ENCODE data around the gene C4A. TPM values are rescaled to one million over a fixed set of nuclear protein-coding genes. Genes with fewer than 3 reads are reported as not detected.

Gene C4A
- polyA plus RNA-seq, 2 of the 4 experiments (the other 2 are of a cell fraction): 1.4 to 1.6 TPM

GRCh38 chr6:31958412-31958740, 23.5 kb upstream of the C4A start:
- FAIRE-seq (no peak), DNase-seq (ENCODE audit: low read depth in 1 of 2, low spot score in 1 of 2) (no peak), ATAC-seq (peak; percentile 27 to 31; a peak in 4 of 6 replicates)
- TF ChIP-seq KDM1A (IDR thresholded peaks at IDR 0.05; ENCODE audit: low read depth): no peak
- 0 out of 2 replicates have a peak, but pooled peaks have one; percentile 54 for TF ChIP-seq KDM5A (IDR thresholded peaks at IDR 0.05)
- TF ChIP-seq CHD2 (IDR thresholded peaks at IDR 0.05; ENCODE audit: low read length, partially characterized antibody): no peak
- no peak for TF ChIP-seq POLR2AphosphoS2 (conservative IDR thresholded peaks at IDR 0.05; ENCODE audit: low read length)
- ChIA-PET CTCF (interaction anchor here (0.8 to 2.2 kb wide), 2 partner anchors 14 to 16 kb away, joined by 3 to 10 read pairs; partner anchors contain the start of gene DXO), POLR2A (interaction anchor here (1.0 to 2.3 kb wide), 2 partner anchors 13 to 60 kb away, joined by 3 to 13 read pairs; partner anchors contain the start of gene DXO)
- WGBS (ENCODE audit: missing lambda C conversion rate): 5% methylated on average over 11 of the region's 11 CpGs
- Histone ChIP-seq H3K4me1 (peaks cover 13% of the 10 kb centered on the region; the same call in 2 of the 3 replicates), H3K9me3 (no peaks in the 10 kb centered on the region), H3K4me3 (peak overlapping the region; percentile 94), H3K4me2 (peak overlapping the region; percentile 90), H3K27ac (peak overlapping the region; percentile 91 to 93)

GRCh38 chr6:31958741-31959739, 22.8 kb upstream of the C4A start, which contains the start of the genes NELFE and SKIC2:
NELFE (minus strand) TSS chr6:31958971; CDS start chr6:31958446, 525 bp downstream.
SKIC2 (plus strand) TSS chr6:31959175; CDS start chr6:31959193, 18 bp downstream.
- POLR2A ChIA-PET: interaction anchor here (0.6 to 2.3 kb wide), 3 partner anchors 11 to 61 kb away, joined by 3 to 13 read pairs (median 3); partner anchors contain the start of gene DXO
- no peak for FAIRE-seq
- peak within 1 kb of the TSS; percentile 91 to 93 for H3K27ac ChIP-seq
- no peak for TF ChIP-seq USF2 (IDR thresholded peaks at IDR 0.05)
- no peak for TF ChIP-seq HOXA7 (CRISPR knock-in tag; IDR thresholded peaks at IDR 0.05)
- TF ChIP-seq CBX2 (IDR thresholded peaks at IDR 0.05; ENCODE audit: borderline replicate concordance, low read depth): no peak
- TF ChIP-seq E2F6 (IDR thresholded peaks at IDR 0.05; ENCODE audit: borderline replicate concordance, low read depth): peak; percentile 71; the same call in 1 of the 2 replicates
- no peak for TF ChIP-seq CHD4 (IDR thresholded peaks at IDR 0.05; ENCODE audit: borderline replicate concordance)
- no peak for TF ChIP-seq HES2 (IDR thresholded peaks at IDR 0.05)
- TF ChIP-seq CHD2 (IDR thresholded peaks at IDR 0.05; ENCODE audit: low read length, partially characterized antibody): no peak
- no peak for TF ChIP-seq KDM1A (IDR thresholded peaks at IDR 0.05; ENCODE audit: low read depth)
- no peak for TF ChIP-seq HDAC2 (IDR thresholded peaks at IDR 0.05)
- no peak for TF ChIP-seq RFX5 (IDR thresholded peaks at IDR 0.05)
- TF ChIP-seq JUN (IDR thresholded peaks at IDR 0.05): peak; percentile 78 to 82; a peak in 3 of 5 replicates
- peak; percentile 67 for TF ChIP-seq PHF8 (IDR thresholded peaks at IDR 0.05; ENCODE audit: borderline replicate concordance, low read depth)
- no peak for TF ChIP-seq ZSCAN20 (CRISPR knock-in tag; IDR thresholded peaks at IDR 0.05)
- no peak for TF ChIP-seq EHF (CRISPR knock-in tag; IDR thresholded peaks at IDR 0.05)
- no peak for TF ChIP-seq FOXS1 (CRISPR knock-in tag; IDR thresholded peaks at IDR 0.05)
- no peak for TF ChIP-seq FOSL2 (IDR thresholded peaks at IDR 0.05)
- TF ChIP-seq FOSL2 (CRISPR knock-in tag; IDR thresholded peaks at IDR 0.05): no peak
- TF ChIP-seq KDM5A (IDR thresholded peaks at IDR 0.05): peak; percentile 14; the same call in 1 of the 2 replicates
- TF ChIP-seq NFE2L2 (conservative IDR thresholded peaks at IDR 0.05; ENCODE audit: low read length): no peak
- no peak for TF ChIP-seq MAZ (IDR thresholded peaks at IDR 0.05; ENCODE audit: borderline replicate concordance, low read depth, low read length)
- no peak for TF ChIP-seq RCOR1 (IDR thresholded peaks at IDR 0.05; ENCODE audit: low read depth, low read length)
- no peak for TF ChIP-seq JUNB (IDR thresholded peaks at IDR 0.05)
- TF ChIP-seq GATA3 (IDR thresholded peaks at IDR 0.05; ENCODE audit: borderline replicate concordance): 0 out of 2 replicates have a peak, but pooled peaks have one; percentile 10
- no peak for TF ChIP-seq BHLHE40 (IDR thresholded peaks at IDR 0.05; ENCODE audit: low read depth, low read length)
- no peak for TF ChIP-seq MYC (IDR thresholded peaks at IDR 0.05; ENCODE audit: borderline replicate concordance, low read length)
- no peak for TF ChIP-seq TFCP2L1 (CRISPR knock-in tag; IDR thresholded peaks at IDR 0.05)
- TF ChIP-seq FOSB (CRISPR knock-in tag; IDR thresholded peaks at IDR 0.05): no peak
- no peak for TF ChIP-seq SREBF2 (IDR thresholded peaks at IDR 0.05)
- peak; percentile 38; the same call in 1 of the 2 replicates for TF ChIP-seq PBX3 (IDR thresholded peaks at IDR 0.05)
- no peak for TF ChIP-seq ESRRA (IDR thresholded peaks at IDR 0.05; ENCODE audit: borderline replicate concordance, low read length)
- TF ChIP-seq HEYL (CRISPR knock-in tag; IDR thresholded peaks at IDR 0.05): no peak
- no peak for TF ChIP-seq RAD21 (conservative IDR thresholded peaks at IDR 0.05 in 1 of 2, IDR thresholded peaks at IDR 0.05 in 1 of 2)
- no peak for TF ChIP-seq POLR2AphosphoS2 (conservative IDR thresholded peaks at IDR 0.05; ENCODE audit: low read length)
- TF ChIP-seq SMC3 (IDR thresholded peaks at IDR 0.05): no peak

More at GRCh38 chr6:31958741-31959739, 22.8 kb upstream of the C4A start, which contains the start of the genes NELFE and SKIC2:
- CTCF ChIA-PET: interaction anchor here (0.9 to 1.2 kb wide), 2 partner anchors 13 to 278 kb away, joined by 3 read pairs; partner anchors contain the start of gene DXO
- peak within 1 kb of the TSS; percentile 94 for H3K4me3 ChIP-seq
- peak within 1 kb of the TSS; percentile 90 for H3K4me2 ChIP-seq
- peaks cover 13% of the 10 kb centered on the region; the same call in 2 of the 3 replicates for H3K4me1 ChIP-seq
- WGBS (ENCODE audit: missing lambda C conversion rate): under 1% methylated on average over 43 of the region's 59 CpGs
- ATAC-seq: peak; percentile 99 to 100
- no peaks in the 10 kb centered on the region for H3K9me3 ChIP-seq
- peak; percentile 96 to 98 for DNase-seq (ENCODE audit: low read depth in 1 of 2, low spot score in 1 of 2)
